ENCODE measurements around the gene BST2.

Gene BST2

DNA sequence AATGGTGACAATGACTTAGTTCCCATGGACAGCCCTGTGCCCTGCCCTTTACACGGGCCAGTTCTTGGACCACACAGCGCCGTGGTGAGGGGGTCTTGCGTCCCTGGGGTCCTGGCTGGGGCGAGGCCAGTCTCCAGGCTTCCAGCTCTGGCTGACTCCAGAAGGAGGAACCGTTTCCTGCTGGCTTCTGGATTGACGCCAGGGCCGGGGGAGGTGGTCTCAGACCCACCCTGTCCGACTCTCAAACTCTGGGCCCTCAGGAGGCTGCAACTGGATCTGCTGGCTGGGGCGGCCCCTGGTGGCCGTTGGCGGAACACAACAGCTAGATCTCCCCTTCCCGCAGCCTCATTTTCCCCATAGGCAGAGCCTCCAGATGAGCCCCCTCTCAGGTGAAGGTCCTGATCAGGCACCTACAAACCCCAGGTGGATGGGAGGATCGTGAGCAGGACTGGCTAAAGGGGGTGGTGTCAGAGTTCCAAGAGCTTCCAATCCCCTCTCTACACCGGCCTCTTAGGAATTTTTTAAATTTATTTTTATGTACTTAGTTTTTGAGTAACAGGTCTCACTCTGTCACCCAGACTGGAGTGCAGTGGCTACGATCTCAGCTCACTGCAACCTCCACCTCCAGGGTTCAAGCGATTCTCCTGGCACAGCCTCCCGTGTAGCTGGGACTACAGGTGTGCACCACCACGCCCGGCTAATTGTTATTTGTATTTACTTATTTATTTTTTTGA lies 19.4 kb downstream of the BST2 start:
- H3K4me3 ChIP-seq (replicated peaks; ENCODE audit: insufficient read depth, low read length): no peak overlapping the region
- DNase-seq (ENCODE audit: low read depth in 1 of 2, low spot score in 1 of 2): peak; percentile 48 to 54
- TF ChIP-seq GABPA (IDR thresholded peaks at IDR 0.05; ENCODE audit: low read depth): no peak
- TF ChIP-seq, protein P1, sequence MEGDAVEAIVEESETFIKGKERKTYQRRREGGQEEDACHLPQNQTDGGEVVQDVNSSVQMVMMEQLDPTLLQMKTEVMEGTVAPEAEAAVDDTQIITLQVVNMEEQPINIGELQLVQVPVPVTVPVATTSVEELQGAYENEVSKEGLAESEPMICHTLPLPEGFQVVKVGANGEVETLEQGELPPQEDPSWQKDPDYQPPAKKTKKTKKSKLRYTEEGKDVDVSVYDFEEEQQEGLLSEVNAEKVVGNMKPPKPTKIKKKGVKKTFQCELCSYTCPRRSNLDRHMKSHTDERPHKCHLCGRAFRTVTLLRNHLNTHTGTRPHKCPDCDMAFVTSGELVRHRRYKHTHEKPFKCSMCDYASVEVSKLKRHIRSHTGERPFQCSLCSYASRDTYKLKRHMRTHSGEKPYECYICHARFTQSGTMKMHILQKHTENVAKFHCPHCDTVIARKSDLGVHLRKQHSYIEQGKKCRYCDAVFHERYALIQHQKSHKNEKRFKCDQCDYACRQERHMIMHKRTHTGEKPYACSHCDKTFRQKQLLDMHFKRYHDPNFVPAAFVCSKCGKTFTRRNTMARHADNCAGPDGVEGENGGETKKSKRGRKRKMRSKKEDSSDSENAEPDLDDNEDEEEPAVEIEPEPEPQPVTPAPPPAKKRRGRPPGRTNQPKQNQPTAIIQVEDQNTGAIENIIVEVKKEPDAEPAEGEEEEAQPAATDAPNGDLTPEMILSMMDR (IDR thresholded peaks at IDR 0.05; ENCODE audit: insufficient read depth, low read length): peak; percentile 88
- H3K27me3 ChIP-seq (ENCODE audit: insufficient read depth, poor library complexity, severe bottlenecking): peaks cover 3% of the 10 kb centered on the region
- H3K27ac ChIP-seq (replicated peaks): no peak overlapping the region

DNA sequence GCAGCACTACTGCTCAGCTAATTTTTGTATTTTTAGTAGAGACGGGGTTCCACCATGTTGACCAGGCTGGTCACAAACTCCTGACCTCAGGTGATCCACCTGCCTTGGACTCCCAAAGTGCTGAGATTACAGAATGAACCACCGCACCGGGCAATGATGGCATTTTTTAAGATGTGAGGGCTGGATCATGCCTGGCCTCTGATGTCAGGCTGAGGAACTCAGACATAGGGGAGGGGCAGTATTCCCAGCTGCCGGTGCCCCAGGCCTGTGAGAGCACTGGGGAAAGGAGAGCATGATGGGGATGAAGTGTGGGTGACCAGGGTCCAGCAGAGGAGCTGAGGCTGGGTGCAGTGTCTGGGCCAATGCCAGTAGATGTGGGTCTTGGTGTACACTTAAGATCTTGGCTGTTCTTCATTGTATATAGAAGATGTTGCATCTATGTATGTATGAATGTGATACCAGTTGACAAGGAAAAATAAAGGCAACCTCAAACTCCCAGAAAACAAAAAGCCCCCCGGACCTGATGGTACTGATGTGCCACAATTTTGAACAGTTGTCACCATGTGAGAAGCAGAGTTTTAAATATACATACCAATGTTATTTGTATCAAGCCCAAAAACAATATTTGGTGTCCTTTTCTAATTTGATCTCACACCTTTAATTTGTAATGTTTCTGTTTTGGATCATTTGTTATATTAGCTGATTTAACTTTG lies 24.8 kb downstream of the BST2 start:
- Histone ChIP-seq H3K4me3 (replicated peaks; ENCODE audit: insufficient read depth, low read length) (no peak overlapping the region), H3K27ac (replicated peaks) (no peak overlapping the region), H3K27me3 (ENCODE audit: insufficient read depth, poor library complexity, severe bottlenecking) (peaks cover 6% of the 10 kb centered on the region)
- TF ChIP-seq POLR2AphosphoS5 (IDR thresholded peaks at IDR 0.05; ENCODE audit: low read depth): no peak
- no peak for TF ChIP-seq GABPA (IDR thresholded peaks at IDR 0.05; ENCODE audit: low read depth)
- TF ChIP-seq, protein P2, sequence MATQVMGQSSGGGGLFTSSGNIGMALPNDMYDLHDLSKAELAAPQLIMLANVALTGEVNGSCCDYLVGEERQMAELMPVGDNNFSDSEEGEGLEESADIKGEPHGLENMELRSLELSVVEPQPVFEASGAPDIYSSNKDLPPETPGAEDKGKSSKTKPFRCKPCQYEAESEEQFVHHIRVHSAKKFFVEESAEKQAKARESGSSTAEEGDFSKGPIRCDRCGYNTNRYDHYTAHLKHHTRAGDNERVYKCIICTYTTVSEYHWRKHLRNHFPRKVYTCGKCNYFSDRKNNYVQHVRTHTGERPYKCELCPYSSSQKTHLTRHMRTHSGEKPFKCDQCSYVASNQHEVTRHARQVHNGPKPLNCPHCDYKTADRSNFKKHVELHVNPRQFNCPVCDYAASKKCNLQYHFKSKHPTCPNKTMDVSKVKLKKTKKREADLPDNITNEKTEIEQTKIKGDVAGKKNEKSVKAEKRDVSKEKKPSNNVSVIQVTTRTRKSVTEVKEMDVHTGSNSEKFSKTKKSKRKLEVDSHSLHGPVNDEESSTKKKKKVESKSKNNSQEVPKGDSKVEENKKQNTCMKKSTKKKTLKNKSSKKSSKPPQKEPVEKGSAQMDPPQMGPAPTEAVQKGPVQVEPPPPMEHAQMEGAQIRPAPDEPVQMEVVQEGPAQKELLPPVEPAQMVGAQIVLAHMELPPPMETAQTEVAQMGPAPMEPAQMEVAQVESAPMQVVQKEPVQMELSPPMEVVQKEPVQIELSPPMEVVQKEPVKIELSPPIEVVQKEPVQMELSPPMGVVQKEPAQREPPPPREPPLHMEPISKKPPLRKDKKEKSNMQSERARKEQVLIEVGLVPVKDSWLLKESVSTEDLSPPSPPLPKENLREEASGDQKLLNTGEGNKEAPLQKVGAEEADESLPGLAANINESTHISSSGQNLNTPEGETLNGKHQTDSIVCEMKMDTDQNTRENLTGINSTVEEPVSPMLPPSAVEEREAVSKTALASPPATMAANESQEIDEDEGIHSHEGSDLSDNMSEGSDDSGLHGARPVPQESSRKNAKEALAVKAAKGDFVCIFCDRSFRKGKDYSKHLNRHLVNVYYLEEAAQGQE (IDR thresholded peaks at IDR 0.05; ENCODE audit: insufficient replicate concordance, low read depth): no peak
- TF ChIP-seq SPI1 (IDR thresholded peaks at IDR 0.05; ENCODE audit: borderline replicate concordance, low read depth): no peak
- TF ChIP-seq, protein P1 (IDR thresholded peaks at IDR 0.05; ENCODE audit: insufficient read depth, low read length): no peak
- no peak for DNase-seq (ENCODE audit: low read depth in 1 of 2, low spot score in 1 of 2)

DNA sequence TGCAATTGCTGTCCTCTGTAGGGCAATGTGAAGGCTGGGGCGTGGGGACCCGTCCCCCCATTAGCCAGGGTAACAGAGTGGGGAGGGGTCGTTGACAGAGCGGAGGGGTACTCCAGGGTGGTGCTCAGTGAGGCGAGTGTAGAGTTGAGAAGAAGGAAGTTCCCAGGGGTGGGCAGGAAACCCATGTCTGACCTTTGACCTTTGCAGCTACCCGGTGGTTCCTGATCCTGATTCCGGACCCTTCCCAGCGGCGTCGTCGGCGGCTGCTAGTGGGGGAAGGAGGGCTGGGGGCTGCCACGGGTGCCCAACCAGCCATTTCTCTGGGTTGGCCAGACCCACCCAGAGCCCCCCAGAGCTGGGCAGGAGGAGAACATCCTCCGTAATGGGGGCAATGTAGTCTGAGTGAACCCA lies 26.2 kb downstream of the BST2 start:
- H3K4me3 ChIP-seq (replicated peaks; ENCODE audit: insufficient read depth, low read length): no peak overlapping the region
- H3K27me3 ChIP-seq (ENCODE audit: insufficient read depth, poor library complexity, severe bottlenecking): peaks cover 6% of the 10 kb centered on the region
- no peak for DNase-seq (ENCODE audit: low read depth in 1 of 2, low spot score in 1 of 2)
- H3K27ac ChIP-seq (replicated peaks): no peak overlapping the region
- TF ChIP-seq GABPA (IDR thresholded peaks at IDR 0.05; ENCODE audit: low read depth) (no peak), SPI1 (IDR thresholded peaks at IDR 0.05; ENCODE audit: borderline replicate concordance, low read depth) (no peak), POLR2AphosphoS5 (IDR thresholded peaks at IDR 0.05; ENCODE audit: low read depth) (no peak)
- TF ChIP-seq, protein P2 (IDR thresholded peaks at IDR 0.05; ENCODE audit: insufficient replicate concordance, low read depth): no peak
- TF ChIP-seq, protein P1 (IDR thresholded peaks at IDR 0.05; ENCODE audit: insufficient read depth, low read length): no peak

Data from HL-60 (cell line).